Raji (cell line): Measurements from ENCODE around the gene WDFY3.

Experiments
- POLR2A ChIP-seq: IDR thresholded peaks from 2 replicates; pipeline ENCODE4 v1.6.1; 2011; ENCODE audit warnings: low read depth, low read length, control low read depth; ENCODE audit not compliant: insufficient read depth

WDFY3 gene

DNA sequence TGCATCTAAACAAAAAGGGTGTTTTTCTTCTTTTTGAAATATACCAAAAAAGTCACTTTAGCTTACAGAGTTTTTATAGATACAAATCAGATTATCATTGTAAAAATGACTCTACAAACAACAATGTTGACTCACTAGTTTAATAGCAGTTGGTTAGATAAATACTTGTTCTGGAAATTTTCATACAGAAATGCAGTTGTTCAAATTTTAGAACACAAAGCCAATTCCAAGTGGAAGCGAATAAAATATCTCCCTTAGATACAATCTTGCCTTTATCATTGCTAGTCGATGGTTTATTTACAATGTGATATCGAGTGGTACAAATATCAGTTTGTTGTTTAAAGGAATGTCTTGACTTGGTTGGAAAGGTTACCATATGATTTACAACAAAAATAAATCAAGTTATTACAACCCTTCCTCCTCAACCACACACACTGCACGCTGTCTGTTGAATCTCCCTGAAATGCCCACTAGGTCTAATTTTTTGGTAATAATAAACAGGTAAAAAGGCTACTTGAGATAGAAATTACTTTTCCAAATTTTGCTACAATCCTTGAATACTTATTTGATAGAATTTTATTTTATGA lies 268.8 kb downstream of the WDFY3 start:
- TF ChIP-seq POLR2A, result no peak

DNA sequence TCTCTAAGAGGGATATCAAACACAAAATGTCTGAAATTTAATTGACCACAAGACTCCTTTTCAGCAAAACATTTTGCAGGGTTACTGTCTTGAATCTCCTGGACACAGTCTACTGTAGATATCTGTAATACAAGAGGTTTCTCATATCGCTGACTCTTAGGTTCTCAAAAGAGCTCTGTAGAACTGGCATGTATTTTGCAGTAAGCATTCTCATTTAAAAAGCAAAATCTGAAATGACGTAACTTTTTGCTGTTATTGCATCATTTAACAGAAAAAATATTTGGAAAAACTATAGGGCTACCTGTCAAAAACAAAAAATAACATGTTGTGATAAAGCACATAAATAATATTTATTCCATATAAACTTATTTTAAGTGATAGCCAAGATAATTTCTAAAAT lies 269.3 kb downstream of the WDFY3 start:
- no peak for TF ChIP-seq POLR2A

GRCh38 chr4:84691800-84692199 lies 274.7 kb downstream of the WDFY3 start:
- no peak for TF ChIP-seq POLR2A

DNA sequence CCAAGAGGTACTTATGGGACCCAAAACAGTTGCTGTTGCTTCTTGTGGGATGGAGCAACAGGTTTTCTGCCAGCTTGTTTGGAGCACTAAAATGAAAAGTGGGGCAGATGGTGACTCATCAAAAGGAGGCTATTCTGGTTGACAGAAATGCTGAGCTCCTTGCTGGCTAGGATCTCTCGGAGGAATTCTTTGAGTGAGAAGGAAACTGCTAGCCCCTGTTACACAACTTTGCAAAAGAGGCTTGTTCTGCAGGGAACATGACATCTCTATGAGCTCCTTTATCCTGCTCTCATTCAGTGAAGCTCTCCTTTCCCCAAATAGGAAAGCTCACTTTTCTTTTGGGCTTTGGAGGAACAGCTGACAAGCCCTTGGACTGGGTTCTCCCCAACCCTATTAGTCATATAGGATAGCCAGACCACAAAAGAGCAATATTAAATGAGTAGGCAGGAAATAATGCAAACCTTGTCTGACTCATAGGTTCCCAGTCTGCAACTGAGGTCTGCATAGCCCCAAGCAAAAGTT lies 275.3 kb downstream of the WDFY3 start:
- TF ChIP-seq POLR2A, result no peak

- TF ChIP-seq POLR2A, result no peak
These were observed 276.0 kb downstream of the WDFY3 start for GRCh38 chr4:84690481-84690880.

- no peak for TF ChIP-seq POLR2A
These were observed 277.3 kb downstream of the WDFY3 start for GRCh38 chr4:84689197-84689596.

DNA sequence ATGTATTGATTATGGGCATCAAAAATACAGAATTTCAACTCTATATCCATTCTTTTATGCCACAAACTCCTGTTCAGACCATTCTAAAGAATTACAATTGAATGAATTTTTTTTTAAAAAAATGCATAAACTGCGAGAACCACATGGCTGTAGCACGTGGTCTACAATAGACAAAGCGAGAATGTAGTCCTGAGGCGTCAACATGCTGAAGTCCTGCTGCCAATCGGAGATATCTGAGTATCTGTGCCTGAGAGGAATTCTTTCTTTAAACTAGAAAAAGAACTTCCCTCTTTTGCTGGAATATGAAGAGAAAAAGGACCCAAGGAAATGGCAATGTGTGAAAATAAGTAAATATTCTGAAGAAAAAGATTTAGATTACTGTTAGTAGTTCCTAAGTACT lies 277.9 kb downstream of the WDFY3 start:
- TF ChIP-seq POLR2A, result no peak

- TF ChIP-seq POLR2A, result no peak
These were observed 281.4 kb downstream of the WDFY3 start for GRCh38 chr4:84685105-84685504.

- TF ChIP-seq POLR2A, result no peak
These were observed 282.1 kb downstream of the WDFY3 start for GRCh38 chr4:84684361-84684760.

- no peak for TF ChIP-seq POLR2A
These were observed 283.2 kb downstream of the WDFY3 start for GRCh38 chr4:84683064-84683850.

- TF ChIP-seq POLR2A, result no peak
These were observed 284.8 kb downstream of the WDFY3 start for GRCh38 chr4:84681486-84682274.

DNA sequence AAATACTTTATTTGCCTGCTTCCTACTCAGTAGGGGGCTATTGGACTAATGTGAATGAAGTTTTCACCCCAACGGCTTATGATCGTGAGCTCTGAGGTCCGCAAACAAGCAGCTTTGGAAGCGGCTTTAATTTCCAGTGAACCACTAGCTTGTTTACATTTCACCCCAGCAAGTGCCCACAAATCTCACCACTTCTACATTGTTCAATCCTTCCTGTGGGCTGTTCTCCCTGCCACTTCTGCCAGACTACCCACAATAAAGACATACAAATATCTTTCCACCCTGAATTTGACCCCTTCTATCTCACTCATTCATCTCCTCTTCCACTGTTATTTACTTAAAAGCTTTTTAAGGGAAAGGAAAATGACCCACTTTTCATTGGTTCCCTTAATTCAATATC lies 285.5 kb downstream of the WDFY3 start:
- TF ChIP-seq POLR2A, result no peak

GRCh38 chr4:84678976-84679744 lies 287.3 kb downstream of the WDFY3 start:
- TF ChIP-seq POLR2A, result no peak

GRCh38 chr4:84677995-84678394 lies 288.5 kb downstream of the WDFY3 start:
- no peak for TF ChIP-seq POLR2A

GRCh38 chr4:84677093-84677492 lies 289.4 kb downstream of the WDFY3 start:
- no peak for TF ChIP-seq POLR2A
